HCT116 (cell line): ENCODE measurements around the gene PMEPA1.

Experiments used
- EZH2 ChIP-seq: fragments of 200-600 bp; sonication (generic); IDR thresholded peaks from 2 replicates; pipeline ENCODE4 v1.6.1; 2017; ENCODE audit warnings: antibody characterized with exemption, mixed run types
- FOSL1 ChIP-seq: IDR thresholded peaks from 2 replicates; pipeline ENCODE4 v1.6.1; 2012; ENCODE audit warnings: low read depth
- POLR2A ChIP-seq: IDR thresholded peaks from 2 replicates; pipeline ENCODE4 v1.7.0; 2011; ENCODE audit warnings: borderline replicate concordance; ENCODE audit not compliant: insufficient read depth, insufficient read length; ENCODE audit errors: extremely low read depth
- TF ChIP-seq, protein P1 (sequence below), 3 experiments: fragments of 200-600 bp in 1 of 3; sonication (generic) in 1 of 3; IDR thresholded peaks in 2 of 3; conservative IDR thresholded peaks in 1 of 3; 2 replicates each; pipeline ENCODE4 v1.5.1; 2012 to 2017; ENCODE audit warnings: low read depth in 2 of 3, low read length in 2 of 3, antibody characterized with exemption in 1 of 3, borderline replicate concordance in 1 of 3, control low read depth in 1 of 3, mild to moderate bottlenecking in 1 of 3, mixed read lengths in 1 of 3, mixed run types in 1 of 3, moderate library complexity in 1 of 3; ENCODE audit not compliant: insufficient read depth in 1 of 3
- TF ChIP-seq, protein P2 (sequence below): IDR thresholded peaks from 2 replicates; pipeline ENCODE4 v1.6.1; 2012

DNA sequence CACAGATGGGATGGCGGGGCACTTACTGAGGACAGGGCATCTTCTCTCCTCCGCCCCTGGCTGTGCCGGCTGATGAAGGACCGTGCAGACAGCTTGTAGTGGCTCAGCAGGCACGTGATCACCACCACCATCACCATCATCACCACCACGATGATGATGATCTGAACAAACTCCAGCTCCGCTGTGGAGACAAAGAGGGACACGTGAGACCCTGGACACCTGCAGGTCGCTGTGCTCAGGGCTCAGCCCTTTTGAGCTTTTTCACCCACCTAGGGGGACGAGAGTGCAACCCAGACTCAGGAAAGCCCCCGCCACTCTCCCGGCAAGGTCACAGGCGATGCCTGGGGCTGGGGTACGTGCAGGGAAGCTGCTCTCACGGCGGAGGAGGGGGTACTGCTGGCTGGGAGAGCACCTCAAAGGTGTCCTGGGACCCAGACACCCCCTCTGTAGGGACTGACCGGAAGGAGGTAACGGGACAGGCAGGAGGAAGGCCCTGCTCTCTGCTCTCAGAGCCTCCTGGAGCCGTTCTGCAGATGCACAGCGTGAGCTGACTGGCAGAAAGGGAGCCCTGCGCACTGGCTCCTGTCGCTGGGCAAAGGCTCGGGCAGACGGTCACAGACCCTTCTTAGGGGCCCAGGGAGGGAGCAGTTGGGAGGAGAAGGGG is 50.2 kb downstream of the PMEPA1 start:
- TF ChIP-seq, protein P1, sequence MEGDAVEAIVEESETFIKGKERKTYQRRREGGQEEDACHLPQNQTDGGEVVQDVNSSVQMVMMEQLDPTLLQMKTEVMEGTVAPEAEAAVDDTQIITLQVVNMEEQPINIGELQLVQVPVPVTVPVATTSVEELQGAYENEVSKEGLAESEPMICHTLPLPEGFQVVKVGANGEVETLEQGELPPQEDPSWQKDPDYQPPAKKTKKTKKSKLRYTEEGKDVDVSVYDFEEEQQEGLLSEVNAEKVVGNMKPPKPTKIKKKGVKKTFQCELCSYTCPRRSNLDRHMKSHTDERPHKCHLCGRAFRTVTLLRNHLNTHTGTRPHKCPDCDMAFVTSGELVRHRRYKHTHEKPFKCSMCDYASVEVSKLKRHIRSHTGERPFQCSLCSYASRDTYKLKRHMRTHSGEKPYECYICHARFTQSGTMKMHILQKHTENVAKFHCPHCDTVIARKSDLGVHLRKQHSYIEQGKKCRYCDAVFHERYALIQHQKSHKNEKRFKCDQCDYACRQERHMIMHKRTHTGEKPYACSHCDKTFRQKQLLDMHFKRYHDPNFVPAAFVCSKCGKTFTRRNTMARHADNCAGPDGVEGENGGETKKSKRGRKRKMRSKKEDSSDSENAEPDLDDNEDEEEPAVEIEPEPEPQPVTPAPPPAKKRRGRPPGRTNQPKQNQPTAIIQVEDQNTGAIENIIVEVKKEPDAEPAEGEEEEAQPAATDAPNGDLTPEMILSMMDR (IDR thresholded peaks at IDR 0.05 in 2 of 3, conservative IDR thresholded peaks at IDR 0.05 in 1 of 3; ENCODE audit: borderline replicate concordance in 1 of 3, insufficient read depth in 1 of 3, low read depth in 2 of 3, low read length in 2 of 3), result no peak
- TF ChIP-seq EZH2 (no peak), FOSL1 (no peak), POLR2A (no peak)
- TF ChIP-seq, protein P2, sequence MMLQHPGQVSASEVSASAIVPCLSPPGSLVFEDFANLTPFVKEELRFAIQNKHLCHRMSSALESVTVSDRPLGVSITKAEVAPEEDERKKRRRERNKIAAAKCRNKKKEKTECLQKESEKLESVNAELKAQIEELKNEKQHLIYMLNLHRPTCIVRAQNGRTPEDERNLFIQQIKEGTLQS, result no peak
